Measurements from ENCODE around the gene ZNF385B. TPM values are rescaled to one million over a fixed set of nuclear protein-coding genes. Genes with fewer than 3 reads are reported as not detected.

The ZNF385B gene
- polyA plus RNA-seq, 1 donor from 2014 or later: 0.31 TPM

DNA sequence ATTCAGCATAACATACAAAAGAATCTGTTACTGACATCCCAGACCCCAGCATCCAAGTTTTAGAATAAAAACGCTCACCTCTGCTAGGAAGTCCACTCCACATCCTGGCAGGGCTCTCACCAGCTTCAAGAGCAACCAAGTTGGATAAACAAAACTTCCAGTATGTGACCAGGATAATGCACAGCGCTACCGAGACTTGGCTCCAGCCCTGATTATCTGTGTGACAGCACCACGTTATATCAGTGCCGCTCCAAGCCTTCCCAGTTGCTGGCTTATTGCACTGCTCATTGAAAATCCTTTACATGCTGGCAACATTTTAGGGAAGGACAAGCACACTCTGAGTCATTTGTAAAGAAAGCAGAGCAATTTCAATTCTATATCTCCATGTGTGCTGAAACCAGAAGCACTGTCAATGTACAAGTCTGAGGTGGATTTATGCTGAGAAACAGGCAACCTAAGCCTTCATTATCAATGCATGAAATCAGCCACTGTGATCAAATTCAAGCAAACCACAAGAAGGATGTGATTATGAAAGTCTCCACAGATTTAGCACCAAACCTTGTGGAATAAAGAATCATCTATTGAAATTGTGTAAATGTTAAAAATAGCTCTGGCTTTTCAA is 115.7 kb downstream of the ZNF385B start:
- TF ChIP-seq SMC3 (conservative IDR thresholded peaks at IDR 0.05; ENCODE audit: poor library complexity) (peak; percentile 54), EP300 (conservative IDR thresholded peaks at IDR 0.05; ENCODE audit: poor library complexity, severe bottlenecking) (peak; percentile 14), EZH2 (IDR thresholded peaks at IDR 0.05; ENCODE audit: borderline replicate concordance, insufficient read depth, low read length, poor library complexity, severe bottlenecking) (no peak)
- TF ChIP-seq, protein P1, sequence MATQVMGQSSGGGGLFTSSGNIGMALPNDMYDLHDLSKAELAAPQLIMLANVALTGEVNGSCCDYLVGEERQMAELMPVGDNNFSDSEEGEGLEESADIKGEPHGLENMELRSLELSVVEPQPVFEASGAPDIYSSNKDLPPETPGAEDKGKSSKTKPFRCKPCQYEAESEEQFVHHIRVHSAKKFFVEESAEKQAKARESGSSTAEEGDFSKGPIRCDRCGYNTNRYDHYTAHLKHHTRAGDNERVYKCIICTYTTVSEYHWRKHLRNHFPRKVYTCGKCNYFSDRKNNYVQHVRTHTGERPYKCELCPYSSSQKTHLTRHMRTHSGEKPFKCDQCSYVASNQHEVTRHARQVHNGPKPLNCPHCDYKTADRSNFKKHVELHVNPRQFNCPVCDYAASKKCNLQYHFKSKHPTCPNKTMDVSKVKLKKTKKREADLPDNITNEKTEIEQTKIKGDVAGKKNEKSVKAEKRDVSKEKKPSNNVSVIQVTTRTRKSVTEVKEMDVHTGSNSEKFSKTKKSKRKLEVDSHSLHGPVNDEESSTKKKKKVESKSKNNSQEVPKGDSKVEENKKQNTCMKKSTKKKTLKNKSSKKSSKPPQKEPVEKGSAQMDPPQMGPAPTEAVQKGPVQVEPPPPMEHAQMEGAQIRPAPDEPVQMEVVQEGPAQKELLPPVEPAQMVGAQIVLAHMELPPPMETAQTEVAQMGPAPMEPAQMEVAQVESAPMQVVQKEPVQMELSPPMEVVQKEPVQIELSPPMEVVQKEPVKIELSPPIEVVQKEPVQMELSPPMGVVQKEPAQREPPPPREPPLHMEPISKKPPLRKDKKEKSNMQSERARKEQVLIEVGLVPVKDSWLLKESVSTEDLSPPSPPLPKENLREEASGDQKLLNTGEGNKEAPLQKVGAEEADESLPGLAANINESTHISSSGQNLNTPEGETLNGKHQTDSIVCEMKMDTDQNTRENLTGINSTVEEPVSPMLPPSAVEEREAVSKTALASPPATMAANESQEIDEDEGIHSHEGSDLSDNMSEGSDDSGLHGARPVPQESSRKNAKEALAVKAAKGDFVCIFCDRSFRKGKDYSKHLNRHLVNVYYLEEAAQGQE (IDR thresholded peaks at IDR 0.05; ENCODE audit: borderline replicate concordance): peak; percentile 76
- no peaks in the 10 kb centered on the region for H4K20me1 ChIP-seq (ENCODE audit: insufficient read depth)
- no peaks in the 10 kb centered on the region for H3F3A ChIP-seq (ENCODE audit: insufficient read depth, low read length, poor library complexity, severe bottlenecking)
- no peaks in the 10 kb centered on the region for H3K9me2 ChIP-seq (ENCODE audit: insufficient read depth, low read length)
- no peaks in the 10 kb centered on the region for H3K79me2 ChIP-seq (replicated peaks; ENCODE audit: insufficient read depth, low read length)
- H3K27ac ChIP-seq (ENCODE audit: low read length): no peak overlapping the region
- H3K27me3 ChIP-seq (ENCODE audit: insufficient read depth, low read depth, low read length): no peaks in the 10 kb centered on the region
- no peaks in the 10 kb centered on the region for H3K9me3 ChIP-seq (ENCODE audit: low read length)
- H2AFZ ChIP-seq (ENCODE audit: low read depth, low read length): no peak overlapping the region
- no peak overlapping the region for H3K9ac ChIP-seq (ENCODE audit: low read length)
- H3K36me3 ChIP-seq (ENCODE audit: insufficient read depth, low read length): no peaks in the 10 kb centered on the region
- H3K4me2 ChIP-seq (ENCODE audit: low read length): peak overlapping the region; percentile 6
- H3K4me3 ChIP-seq (ENCODE audit: low read length): peak overlapping the region; percentile 24

DNA sequence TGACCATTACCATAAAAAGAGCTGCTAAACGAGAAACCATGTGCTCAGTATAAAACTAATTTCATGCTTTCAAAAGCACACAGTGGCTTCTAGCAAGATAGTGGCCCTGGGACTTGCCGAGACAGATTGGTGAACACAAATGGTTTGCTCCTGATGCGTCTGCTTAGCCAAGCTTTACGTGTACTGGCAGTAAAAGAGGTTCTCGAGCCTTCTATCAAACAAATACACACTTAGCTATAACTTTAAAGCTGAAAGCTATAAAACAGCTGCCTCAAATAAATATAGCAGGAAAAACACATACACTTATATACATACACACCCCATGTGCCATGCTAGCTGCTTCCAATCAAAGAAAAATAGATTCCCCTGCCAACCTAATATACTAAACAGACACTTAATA is 117.0 kb downstream of the ZNF385B start:
- H3K4me3 ChIP-seq (ENCODE audit: low read length): no peak overlapping the region
- no peaks in the 10 kb centered on the region for H4K20me1 ChIP-seq (ENCODE audit: insufficient read depth)
- H3K9me3 ChIP-seq (ENCODE audit: low read length): no peaks in the 10 kb centered on the region
- no peak overlapping the region for H3K9ac ChIP-seq (ENCODE audit: low read length)
- no peak overlapping the region for H3K27ac ChIP-seq (ENCODE audit: low read length)
- no peaks in the 10 kb centered on the region for H3K36me3 ChIP-seq (ENCODE audit: insufficient read depth, low read length)
- H3K79me2 ChIP-seq (replicated peaks; ENCODE audit: insufficient read depth, low read length): no peaks in the 10 kb centered on the region
- no peaks in the 10 kb centered on the region for H3F3A ChIP-seq (ENCODE audit: insufficient read depth, low read length, poor library complexity, severe bottlenecking)
- no peak for TF ChIP-seq POLR2AphosphoS5 (IDR thresholded peaks at IDR 0.05)
- no peak for TF ChIP-seq SMC3 (conservative IDR thresholded peaks at IDR 0.05; ENCODE audit: poor library complexity)
- TF ChIP-seq, protein P2, sequence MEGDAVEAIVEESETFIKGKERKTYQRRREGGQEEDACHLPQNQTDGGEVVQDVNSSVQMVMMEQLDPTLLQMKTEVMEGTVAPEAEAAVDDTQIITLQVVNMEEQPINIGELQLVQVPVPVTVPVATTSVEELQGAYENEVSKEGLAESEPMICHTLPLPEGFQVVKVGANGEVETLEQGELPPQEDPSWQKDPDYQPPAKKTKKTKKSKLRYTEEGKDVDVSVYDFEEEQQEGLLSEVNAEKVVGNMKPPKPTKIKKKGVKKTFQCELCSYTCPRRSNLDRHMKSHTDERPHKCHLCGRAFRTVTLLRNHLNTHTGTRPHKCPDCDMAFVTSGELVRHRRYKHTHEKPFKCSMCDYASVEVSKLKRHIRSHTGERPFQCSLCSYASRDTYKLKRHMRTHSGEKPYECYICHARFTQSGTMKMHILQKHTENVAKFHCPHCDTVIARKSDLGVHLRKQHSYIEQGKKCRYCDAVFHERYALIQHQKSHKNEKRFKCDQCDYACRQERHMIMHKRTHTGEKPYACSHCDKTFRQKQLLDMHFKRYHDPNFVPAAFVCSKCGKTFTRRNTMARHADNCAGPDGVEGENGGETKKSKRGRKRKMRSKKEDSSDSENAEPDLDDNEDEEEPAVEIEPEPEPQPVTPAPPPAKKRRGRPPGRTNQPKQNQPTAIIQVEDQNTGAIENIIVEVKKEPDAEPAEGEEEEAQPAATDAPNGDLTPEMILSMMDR (IDR thresholded peaks at IDR 0.05; ENCODE audit: poor library complexity, severe bottlenecking): no peak
- no peak for TF ChIP-seq EP300 (conservative IDR thresholded peaks at IDR 0.05; ENCODE audit: poor library complexity, severe bottlenecking)
- TF ChIP-seq MXI1 (conservative IDR thresholded peaks at IDR 0.05; ENCODE audit: poor library complexity, severe bottlenecking): no peak
- TF ChIP-seq RAD21 (conservative IDR thresholded peaks at IDR 0.05): no peak
- no peak for TF ChIP-seq TAF1 (IDR thresholded peaks at IDR 0.05; ENCODE audit: low read depth)
- TF ChIP-seq EZH2 (IDR thresholded peaks at IDR 0.05; ENCODE audit: borderline replicate concordance, insufficient read depth, low read length, poor library complexity, severe bottlenecking): no peak
- TF ChIP-seq, protein P1 (IDR thresholded peaks at IDR 0.05; ENCODE audit: borderline replicate concordance): no peak
- no peak overlapping the region for H3K4me2 ChIP-seq (ENCODE audit: low read length)
- H3K27me3 ChIP-seq (ENCODE audit: insufficient read depth, low read depth, low read length): no peaks in the 10 kb centered on the region
- no peaks in the 10 kb centered on the region for H3K9me2 ChIP-seq (ENCODE audit: insufficient read depth, low read length)
- no peak overlapping the region for H2AFZ ChIP-seq (ENCODE audit: low read depth, low read length)

Data from neural cell (in vitro differentiated cells).